ENCODE results near the gene HECTD3.

- no peak for TF ChIP-seq CTCF (IDR thresholded peaks at IDR 0.05)
- TF ChIP-seq POLR2A (IDR thresholded peaks at IDR 0.05): no peak
- TF ChIP-seq POLR2AphosphoS5 (IDR thresholded peaks at IDR 0.05): no peak
- no peak for TF ChIP-seq EP300 (IDR thresholded peaks at IDR 0.05)
Observed at GRCh38 chr1:44995467-44996238, 15.5 kb downstream of the HECTD3 start.

All from stomach (tissue), 4 donors.